K562 (cell line): ENCODE results near the gene TMPRSS5. TPM values are rescaled to one million over a fixed set of nuclear protein-coding genes. Genes with fewer than 3 reads are reported as not detected.

Source experiments
- CCAR2 ChIP-seq: fragments of 200-400 bp; formaldehyde crosslinking; IDR thresholded peaks from 2 replicates; pipeline ENCODE4 v1.6.1; 2017; ENCODE audit warnings: mild to moderate bottlenecking, low read depth, low read length
- ETV5 ChIP-seq: sonication (generic); formaldehyde crosslinking; IDR thresholded peaks from 2 replicates; pipeline ENCODE4 v1.4.0; 2020; ENCODE audit warnings: low read depth, mild to moderate bottlenecking, missing genetic modification reagents
- GMEB1 ChIP-seq: fragments of 250-450 bp; sonication (Bioruptor Pico); IDR thresholded peaks from 2 replicates; pipeline ENCODE4 v1.4.0; 2020; ENCODE audit warnings: mild to moderate bottlenecking
- HNRNPUL1 ChIP-seq: fragments of 200-400 bp; formaldehyde crosslinking; IDR thresholded peaks from 2 replicates; pipeline ENCODE4 v1.6.1; 2017; ENCODE audit warnings: low read length
- KLF1 ChIP-seq: fragments of 450-650 bp; IDR thresholded peaks from 2 replicates; pipeline ENCODE4 v1.6.1; 2016; ENCODE audit warnings: missing genetic modification characterization, missing compliant biosample characterization
- MAFK ChIP-seq: IDR thresholded peaks from 2 replicates; pipeline ENCODE4 v1.6.1; 2011; ENCODE audit warnings: low read length, improper control_type of control experiment
- MCM7 ChIP-seq, 2 experiments: fragments of 450-650 bp; IDR thresholded peaks; 2 replicates each; pipeline ENCODE4 v1.6.1; 2016 to 2018
- MLLT1 ChIP-seq, 2 experiments: fragments of 450-650 bp; IDR thresholded peaks; 2 replicates each; pipeline ENCODE4 v1.6.1; 2016
- NKRF ChIP-seq: fragments of 450-650 bp; IDR thresholded peaks from 2 replicates; pipeline ENCODE4 v1.6.1; 2016; ENCODE audit warnings: borderline replicate concordance
- NR2F6 ChIP-seq: fragments of 450-650 bp; formaldehyde crosslinking; IDR thresholded peaks from 2 replicates; pipeline ENCODE4 v1.4.0; 2020; ENCODE audit warnings: mild to moderate bottlenecking
- NRF1 ChIP-seq, 2 experiments: fragments of 450-650 bp; IDR thresholded peaks in 1 of 2; conservative IDR thresholded peaks in 1 of 2; 2 replicates each; pipeline ENCODE4 v1.6.1; 2014; ENCODE audit warnings: mild to moderate bottlenecking in 2 of 2
- RAD51 ChIP-seq: fragments of 450-650 bp; IDR thresholded peaks from 2 replicates; pipeline ENCODE4 v1.7.1; 2016; ENCODE audit warnings: low read depth, mild to moderate bottlenecking, borderline replicate concordance
- SIN3A ChIP-seq, 2 experiments: fragments of 150-350 bp in 1 of 2; IDR thresholded peaks; 2 replicates each; pipeline ENCODE4 v1.6.1; 2011 to 2016; ENCODE audit warnings: borderline replicate concordance in 2 of 2, low read depth in 2 of 2, low read length in 2 of 2, mild to moderate bottlenecking in 2 of 2, moderate library complexity in 2 of 2; ENCODE audit not compliant: control insufficient read depth in 1 of 2
- SMAD2 ChIP-seq: fragments of 150-350 bp; IDR thresholded peaks from 2 replicates; pipeline ENCODE4 v1.6.1; 2014; ENCODE audit warnings: low read depth, mild to moderate bottlenecking, low read length
- SNIP1 ChIP-seq: fragments of 450-650 bp; IDR thresholded peaks from 2 replicates; pipeline ENCODE4 v1.7.1; 2017; ENCODE audit warnings: low read depth, mild to moderate bottlenecking
- TEAD4 ChIP-seq, 2 experiments: sonication (generic) in 1 of 2; formaldehyde crosslinking in 1 of 2; IDR thresholded peaks; 2 replicates each; pipeline versions ENCODE4 v1.6.1 to v1.8.0; 2012 to 2022; ENCODE audit warnings: borderline replicate concordance in 1 of 2, inconsistent platforms in 1 of 2, low read length in 1 of 2, mild to moderate bottlenecking in 1 of 2, missing genetic modification reagents in 1 of 2
- ZBTB5 ChIP-seq: fragments of 450-650 bp; IDR thresholded peaks from 2 replicates; pipeline ENCODE4 v1.6.1; 2017; ENCODE audit warnings: antibody characterized with exemption
- ZNF175 ChIP-seq: fragments of 200-800 bp; sonication (Bioruptor generic); IDR thresholded peaks from 2 replicates; pipeline ENCODE4 v1.6.1; 2016; ENCODE audit warnings: low read depth, mild to moderate bottlenecking, missing genetic modification characterization, missing compliant biosample characterization
- ZNF23 ChIP-seq: fragments of 250-450 bp; sonication (Bioruptor Pico); IDR thresholded peaks from 2 replicates; pipeline ENCODE4 v1.4.0; 2020; ENCODE audit warnings: mild to moderate bottlenecking
- ZNF561 ChIP-seq: fragments of 450-650 bp; formaldehyde crosslinking; conservative IDR thresholded peaks from 2 replicates; pipeline ENCODE4 v1.4.0; 2020; ENCODE audit warnings: mild to moderate bottlenecking, moderate library complexity
- ZNF76 ChIP-seq: fragments of 250-450 bp; sonication (Bioruptor Pico); IDR thresholded peaks from 2 replicates; pipeline ENCODE4 v1.4.0; 2020; ENCODE audit warnings: mild to moderate bottlenecking, moderate library complexity, borderline replicate concordance
- polyA plus RNA-seq, 8 experiments: library from polyadenylated mRNA; depleted of rRNA in 4 of 8; stranded (reverse) in 5 of 8; unstranded in 3 of 8; fragments of >200 nt; fragmentation: Nextera tagmentation in 2 of 8; fragmentation: Illumina TruSeq in 1 of 8; extraction: Ambion mirVana in 2 of 8; extraction: Trizol in 1 of 8; gene quantifications; 2 replicates each; pipeline versions ENCODE4 v1.2.1 to v1.2.3, GENCODE V29; 2011 to 2014; ENCODE audit warnings: inconsistent platforms in 1 of 8, missing spikeins in 1 of 8
- total RNA-seq, 7 experiments: library from RNA; depleted of rRNA in 6 of 7; stranded (reverse); fragments of >200 nt in 6 of 7; fragmentation: Illumina TruSeq in 2 of 7; extraction: Trizol in 2 of 7; gene quantifications; 2 replicates each; pipeline versions ENCODE4 v1.2.1 to v1.2.3, GENCODE V29; 2011 to 2021; ENCODE audit warnings: low replicate concordance in 1 of 7

The TMPRSS5 gene
- total and polyA plus RNA-seq, 9 of the 15 experiments (the other 6 are each of a cell fraction or from before 2014, with no cell fraction given): 0.07 to 0.49 (median 0.17) TPM; not detected in 1

GRCh38 chr11:113664069-113664980, 41.8 kb downstream of the TMPRSS5 start (continued):
- peak; percentile 8; the same call in 1 of the 2 replicates for TF ChIP-seq ZNF175
- no peak for TF ChIP-seq ZNF23 (CRISPR knock-in tag)
- TF ChIP-seq KLF1 (tag): no peak
- no peak for TF ChIP-seq SIN3A (IDR thresholded peaks at IDR 0.05; ENCODE audit: borderline replicate concordance in 2 of 2, control insufficient read depth in 1 of 2, low read depth in 2 of 2, low read length in 2 of 2)
- no peak for TF ChIP-seq MCM7 (IDR thresholded peaks at IDR 0.05)
- no peak for TF ChIP-seq MAFK
- TF ChIP-seq NR2F6: no peak
- TF ChIP-seq TEAD4 (IDR thresholded peaks at IDR 0.05; ENCODE audit: low read length): peak; percentile 61
- TF ChIP-seq TEAD4 (CRISPR knock-in tag; IDR thresholded peaks at IDR 0.05; ENCODE audit: borderline replicate concordance): no peak
- no peak for TF ChIP-seq ETV5 (CRISPR knock-in tag)
- TF ChIP-seq SNIP1: no peak
- no peak for TF ChIP-seq NKRF
- 0 out of 2 replicates have a peak, but pooled peaks have one; percentile 36 for TF ChIP-seq RAD51
- no peak for TF ChIP-seq SMAD2
- TF ChIP-seq CCAR2: no peak
- no peak; a peak in 1 of 4 replicates for TF ChIP-seq NRF1 (conservative IDR thresholded peaks at IDR 0.05 in 1 of 2, IDR thresholded peaks at IDR 0.05 in 1 of 2)
- TF ChIP-seq ZNF561 (CRISPR knock-in tag): no peak
- TF ChIP-seq MLLT1 (IDR thresholded peaks at IDR 0.05): no peak; a peak in 1 of 4 replicates
- no peak for TF ChIP-seq HNRNPUL1
- TF ChIP-seq ZBTB5: no peak
- no peak for TF ChIP-seq ZNF76 (CRISPR knock-in tag)
- TF ChIP-seq GMEB1 (CRISPR knock-in tag): no peak
